Left ventricle myocardium inferior (tissue), 1 donor: ENCODE data around the gene SEL1L. TPM values are rescaled to one million over a fixed set of nuclear protein-coding genes. Genes with fewer than 3 reads are reported as not detected.

Experiments used
- DNase-seq: peaks from one replicate; pipeline ENCODE4 v3.0.0-alpha.2; 2020
- H3K27ac ChIP-seq: fragments of 200-600 bp; replicated peaks from 2 replicates; pipeline ENCODE4 v1.8.0; 2021
- H3K27me3 ChIP-seq: fragments of 200-600 bp; 2 replicates; pipeline ENCODE4 v1.8.0; 2021; ENCODE audit warnings: low read depth
- H3K36me3 ChIP-seq: fragments of 200-600 bp; 2 replicates; pipeline ENCODE4 v1.8.0; 2021
- H3K4me1 ChIP-seq: fragments of 200-600 bp; 2 replicates; pipeline ENCODE4 v1.8.0; 2021
- H3K4me3 ChIP-seq: fragments of 200-600 bp; 2 replicates; pipeline ENCODE4 v1.8.0; 2021; ENCODE audit warnings: mild to moderate bottlenecking, moderate library complexity
- H3K9me3 ChIP-seq: fragments of 200-600 bp; replicated peaks from 2 replicates; pipeline ENCODE4 v1.8.0; 2021
- CTCF ChIP-seq: fragments of 200-600 bp; IDR thresholded peaks from 2 replicates; pipeline ENCODE4 v1.8.0; 2021; ENCODE audit warnings: antibody characterized with exemption, mild to moderate bottlenecking, borderline replicate concordance
- intact Hi-C: fragments of 100-400 bp; cut with micrococcal nuclease; formaldehyde crosslinking; loops from one replicate; pipeline ENCODE4 v1.11.0; 2022
- long read RNA-seq: library from polyadenylated mRNA; unstranded; transcript quantifications from one replicate; pipeline ENCODE4 v2.0.0, GENCODE V29; 2021
- total RNA-seq: library from RNA; stranded (reverse); fragmentation: NEBNext Ultra II Directional; extraction: Animal tissue kit (Norgen Biotek cat#: 25700); gene quantifications from one replicate; pipeline ENCODE4 v1.2.1, GENCODE V29; 2021
- donor health status: DM: no; HTN: yes; CAD: no; lungs with severe emphysema.

SEL1L gene
- 54.4 TPM for total RNA-seq
- long read RNA-seq, full-length matches to known transcripts = 51 of 63 reads
- long read RNA-seq, partial matches to known transcripts = 5 of 63 reads
- long read RNA-seq, other reads (novel, unspliced or antisense) = 7 of 63 reads

GRCh38 chr14:81533536-81534343 is at the start of gene SEL1L:
TSS of gene SEL1L (minus strand) at chr14:81533853. CDS start at chr14:81533744, 109 bp downstream.
- no peak for TF ChIP-seq CTCF
- H3K27ac ChIP-seq = peak within 1 kb of the TSS; percentile 82
- DNase-seq = peak; percentile 100
- peaks cover 76% of the 10 kb centered on the region for H3K4me1 ChIP-seq
- H3K27me3 ChIP-seq = no peaks in the 10 kb centered on the region
- peaks cover 3% of the 10 kb centered on the region for H3K9me3 ChIP-seq
- H3K4me3 ChIP-seq = peak within 1 kb of the TSS; percentile 98
- no peaks in the 10 kb centered on the region for H3K36me3 ChIP-seq
- intact Hi-C loops = no loop called here

GRCh38 chr14:81582420-81582819 is 48.8 kb upstream of the SEL1L start:
- Histone ChIP-seq H3K27me3 (peaks cover 4% of the 10 kb centered on the region), H3K9me3 (peaks cover 4% of the 10 kb centered on the region), H3K4me3 (no peak overlapping the region), H3K36me3 (no peaks in the 10 kb centered on the region), H3K4me1 (no peaks in the 10 kb centered on the region), H3K27ac (no peak overlapping the region)
- DNase-seq = no peak
- intact Hi-C loops = no loop called here
- TF ChIP-seq CTCF = no peak

- H3K27me3 ChIP-seq = peaks cover 14% of the 10 kb centered on the region
- DNase-seq = no peak
- H3K9me3 ChIP-seq = no peaks in the 10 kb centered on the region
- H3K4me1 ChIP-seq = no peaks in the 10 kb centered on the region
- H3K27ac ChIP-seq = no peak overlapping the region
- TF ChIP-seq CTCF = no peak
- intact Hi-C loops = no loop called here
- no peak overlapping the region for H3K4me3 ChIP-seq
- H3K36me3 ChIP-seq = no peaks in the 10 kb centered on the region
Observed at GRCh38 chr14:81579115-81579514, 45.5 kb upstream of the SEL1L start.

GRCh38 chr14:81571437-81571836 is 37.8 kb upstream of the SEL1L start:
- H3K27me3 ChIP-seq = peaks cover 33% of the 10 kb centered on the region
- H3K4me3 ChIP-seq = no peak overlapping the region
- no peak for TF ChIP-seq CTCF
- no peaks in the 10 kb centered on the region for H3K4me1 ChIP-seq
- H3K27ac ChIP-seq = no peak overlapping the region
- DNase-seq = no peak
- H3K9me3 ChIP-seq = no peaks in the 10 kb centered on the region
- H3K36me3 ChIP-seq = no peaks in the 10 kb centered on the region
- intact Hi-C loops = no loop called here

- intact Hi-C loops = no loop called here
- H3K27ac ChIP-seq = no peak overlapping the region
- H3K4me1 ChIP-seq = no peaks in the 10 kb centered on the region
- H3K4me3 ChIP-seq = no peak overlapping the region
- DNase-seq = no peak
- TF ChIP-seq CTCF = no peak
- no peaks in the 10 kb centered on the region for H3K9me3 ChIP-seq
- H3K36me3 ChIP-seq = no peaks in the 10 kb centered on the region
- H3K27me3 ChIP-seq = peaks cover 33% of the 10 kb centered on the region
Observed at GRCh38 chr14:81567302-81567701, 33.6 kb upstream of the SEL1L start.
